Astrocyte (in vitro differentiated cells and primary cell): ENCODE measurements around the gene GBA3. TPM values are rescaled to one million over a fixed set of nuclear protein-coding genes. Genes with fewer than 3 reads are reported as not detected.

Experiments
- DNase-seq: peaks from one replicate; pipeline ENCODE4 v3.0.0-alpha.2; 2010; ENCODE audit warnings: low read depth
- FAIRE-seq: peaks from 2 replicates; lab custom pipeline; 2011; peaks lifted over from hg19 to GRCh38; lab: Jason Lieb, UNC
- H2AFZ ChIP-seq: 2 replicates; pipeline ENCODE4 v1.6.0; 2012; ENCODE audit warnings: low read depth, low read length, inconsistent platforms
- H3K27ac ChIP-seq: 2 replicates; pipeline ENCODE4 v1.5.1; 2011; ENCODE audit warnings: low read depth, low read length, inconsistent platforms
- H3K27me3 ChIP-seq: 2 replicates; pipeline ENCODE4 v1.6.0; 2011; ENCODE audit warnings: low read length, inconsistent platforms; ENCODE audit not compliant: insufficient read depth
- H3K36me3 ChIP-seq: 2 replicates; pipeline ENCODE4 v1.5.1; 2011; ENCODE audit warnings: low read length, inconsistent platforms; ENCODE audit not compliant: insufficient read depth
- H3K4me1 ChIP-seq: 2 replicates; pipeline ENCODE4 v1.5.1; 2011; ENCODE audit warnings: low read length, inconsistent platforms; ENCODE audit not compliant: insufficient read depth
- H3K4me2 ChIP-seq: 2 replicates; pipeline ENCODE4 v1.6.0; 2012; ENCODE audit warnings: low read length, inconsistent platforms
- H3K4me3 ChIP-seq: 2 replicates; pipeline ENCODE4 v1.5.1; 2011; ENCODE audit warnings: low read depth, mild to moderate bottlenecking, low read length, inconsistent platforms; ENCODE audit not compliant: insufficient read depth
- H3K79me2 ChIP-seq: 2 replicates; pipeline ENCODE4 v1.6.0; 2012; ENCODE audit warnings: mild to moderate bottlenecking, low read length, inconsistent platforms; ENCODE audit not compliant: insufficient read depth
- H3K9ac ChIP-seq: 2 replicates; pipeline ENCODE4 v1.6.0; 2012; ENCODE audit warnings: mild to moderate bottlenecking, low read length, inconsistent platforms
- H3K9me3 ChIP-seq: 2 replicates; pipeline ENCODE4 v1.5.1; 2012; ENCODE audit warnings: low read depth, mild to moderate bottlenecking, low read length, inconsistent platforms; ENCODE audit not compliant: insufficient read depth
- H4K20me1 ChIP-seq: 2 replicates; pipeline ENCODE4 v1.6.0; 2012; ENCODE audit warnings: low read length, inconsistent platforms; ENCODE audit not compliant: insufficient read depth
- H3K27ac Mint-ChIP-seq: one replicate; pipeline ENCODE4 v1.8.0; 2021; ENCODE audit warnings: mild to moderate bottlenecking, mixed read lengths; ENCODE audit not compliant: unreplicated experiment
- H3K27me3 Mint-ChIP-seq: one replicate; pipeline ENCODE4 v1.8.0; 2021; ENCODE audit warnings: low read depth, mixed read lengths; ENCODE audit not compliant: unreplicated experiment
- H3K36me3 Mint-ChIP-seq: one replicate; pipeline ENCODE4 v1.8.0; 2021; ENCODE audit warnings: low read depth, mixed read lengths; ENCODE audit not compliant: unreplicated experiment
- H3K4me1 Mint-ChIP-seq: one replicate; pipeline ENCODE4 v1.8.0; 2021; ENCODE audit warnings: low read depth, mixed read lengths; ENCODE audit not compliant: unreplicated experiment
- H3K4me3 Mint-ChIP-seq: one replicate; pipeline ENCODE4 v1.8.0; 2021; ENCODE audit warnings: mild to moderate bottlenecking, moderate library complexity, mixed read lengths; ENCODE audit not compliant: unreplicated experiment
- H3K9me3 Mint-ChIP-seq: one replicate; pipeline ENCODE4 v1.8.0; 2021; ENCODE audit warnings: mild to moderate bottlenecking, mixed read lengths; ENCODE audit not compliant: unreplicated experiment
- EZH2 ChIP-seq: IDR thresholded peaks from 2 replicates; pipeline ENCODE4 v1.6.1; 2012; ENCODE audit warnings: mild to moderate bottlenecking, low read length, inconsistent platforms; ENCODE audit not compliant: insufficient read depth
- total RNA-seq: library from RNA; stranded (reverse); gene quantifications from 2 replicates; pipeline ENCODE4 v1.2.1, GENCODE V29; 2021
- TF ChIP-seq, protein P1 (sequence below): IDR thresholded peaks from 2 replicates; pipeline ENCODE4 v1.5.1; 2011; ENCODE audit warnings: low read depth, mild to moderate bottlenecking, inconsistent platforms, low read length, moderate library complexity; ENCODE audit not compliant: insufficient read depth

GBA3 gene
- total RNA-seq, 1 donor from 2014 or later: not detected

GRCh38 chr4:22683726-22684125 lies 9.0 kb upstream of the GBA3 start:
- no peak for FAIRE-seq
- H3K4me3 ChIP-seq: no peak overlapping the region
- no peaks in the 10 kb centered on the region for H3K9me3 ChIP-seq
- TF ChIP-seq, protein P1, sequence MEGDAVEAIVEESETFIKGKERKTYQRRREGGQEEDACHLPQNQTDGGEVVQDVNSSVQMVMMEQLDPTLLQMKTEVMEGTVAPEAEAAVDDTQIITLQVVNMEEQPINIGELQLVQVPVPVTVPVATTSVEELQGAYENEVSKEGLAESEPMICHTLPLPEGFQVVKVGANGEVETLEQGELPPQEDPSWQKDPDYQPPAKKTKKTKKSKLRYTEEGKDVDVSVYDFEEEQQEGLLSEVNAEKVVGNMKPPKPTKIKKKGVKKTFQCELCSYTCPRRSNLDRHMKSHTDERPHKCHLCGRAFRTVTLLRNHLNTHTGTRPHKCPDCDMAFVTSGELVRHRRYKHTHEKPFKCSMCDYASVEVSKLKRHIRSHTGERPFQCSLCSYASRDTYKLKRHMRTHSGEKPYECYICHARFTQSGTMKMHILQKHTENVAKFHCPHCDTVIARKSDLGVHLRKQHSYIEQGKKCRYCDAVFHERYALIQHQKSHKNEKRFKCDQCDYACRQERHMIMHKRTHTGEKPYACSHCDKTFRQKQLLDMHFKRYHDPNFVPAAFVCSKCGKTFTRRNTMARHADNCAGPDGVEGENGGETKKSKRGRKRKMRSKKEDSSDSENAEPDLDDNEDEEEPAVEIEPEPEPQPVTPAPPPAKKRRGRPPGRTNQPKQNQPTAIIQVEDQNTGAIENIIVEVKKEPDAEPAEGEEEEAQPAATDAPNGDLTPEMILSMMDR: no peak
- TF ChIP-seq EZH2: no peak
- H2AFZ ChIP-seq: no peak overlapping the region
- Mint-ChIP-seq H3K27ac (no peak overlapping the region), H3K4me1 (peaks cover 11% of the 10 kb centered on the region), H3K27me3 (no peaks in the 10 kb centered on the region), H3K36me3 (no peaks in the 10 kb centered on the region), H3K9me3 (peaks cover 11% of the 10 kb centered on the region), H3K4me3 (no peak overlapping the region)
- H3K27me3 ChIP-seq: no peaks in the 10 kb centered on the region
- no peak for DNase-seq
- no peaks in the 10 kb centered on the region for H4K20me1 ChIP-seq
- no peak overlapping the region for H3K9ac ChIP-seq
- no peak overlapping the region for H3K27ac ChIP-seq
- H3K79me2 ChIP-seq: no peaks in the 10 kb centered on the region
- no peaks in the 10 kb centered on the region for H3K4me1 ChIP-seq
- H3K36me3 ChIP-seq: no peaks in the 10 kb centered on the region
- no peak overlapping the region for H3K4me2 ChIP-seq

DNA sequence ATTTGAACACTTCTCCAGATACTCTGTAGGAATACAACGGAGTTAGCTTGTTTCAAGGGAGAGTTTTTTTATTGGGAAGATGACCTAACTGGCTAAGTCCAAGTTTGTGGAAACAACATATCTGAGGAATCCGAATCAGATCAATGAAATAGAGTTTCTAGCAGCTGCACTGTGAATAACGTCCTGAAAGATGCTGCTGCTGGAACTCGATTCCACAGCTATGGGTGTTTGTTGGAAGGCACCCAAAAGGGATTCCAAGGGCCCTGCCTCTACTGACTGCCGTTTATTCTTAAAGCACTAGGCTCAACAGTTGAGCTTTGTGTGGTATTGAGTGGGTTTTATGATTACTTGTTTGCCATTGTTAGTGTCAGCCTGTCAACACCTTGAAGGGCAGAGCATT lies 6.6 kb upstream of the GBA3 start:
- Histone ChIP-seq H3K27me3 (no peaks in the 10 kb centered on the region), H3K27ac (no peak overlapping the region), H4K20me1 (no peaks in the 10 kb centered on the region), H3K4me3 (no peak overlapping the region), H3K4me1 (no peaks in the 10 kb centered on the region), H2AFZ (no peak overlapping the region), H3K4me2 (no peak overlapping the region), H3K36me3 (no peaks in the 10 kb centered on the region), H3K9me3 (no peaks in the 10 kb centered on the region), H3K9ac (no peak overlapping the region), H3K79me2 (no peaks in the 10 kb centered on the region)
- Mint-ChIP-seq H3K9me3 (peaks cover 11% of the 10 kb centered on the region), H3K4me3 (no peak overlapping the region), H3K4me1 (peaks cover 4% of the 10 kb centered on the region), H3K36me3 (no peaks in the 10 kb centered on the region), H3K27ac (no peak overlapping the region), H3K27me3 (no peaks in the 10 kb centered on the region)
- TF ChIP-seq EZH2: no peak
- TF ChIP-seq, protein P1: no peak
- no peak for FAIRE-seq
- DNase-seq: peak; percentile 84

- no peaks in the 10 kb centered on the region for H3K36me3 Mint-ChIP-seq
- H3K4me1 Mint-ChIP-seq: peaks cover 4% of the 10 kb centered on the region
- H4K20me1 ChIP-seq: no peaks in the 10 kb centered on the region
- no peak overlapping the region for H3K4me2 ChIP-seq
- H3K4me3 ChIP-seq: no peak overlapping the region
- no peak for FAIRE-seq
- peak; percentile 72 for DNase-seq
- H3K79me2 ChIP-seq: no peaks in the 10 kb centered on the region
- H3K4me1 ChIP-seq: no peaks in the 10 kb centered on the region
- H3K27me3 ChIP-seq: no peaks in the 10 kb centered on the region
- no peak overlapping the region for H3K4me3 Mint-ChIP-seq
- H3K9me3 Mint-ChIP-seq: peaks cover 11% of the 10 kb centered on the region
- peak overlapping the region; percentile 0 for H3K27ac Mint-ChIP-seq
- TF ChIP-seq, protein P1: no peak
- no peak for TF ChIP-seq EZH2
- H2AFZ ChIP-seq: no peak overlapping the region
- no peaks in the 10 kb centered on the region for H3K27me3 Mint-ChIP-seq
- H3K9me3 ChIP-seq: no peaks in the 10 kb centered on the region
- H3K9ac ChIP-seq: no peak overlapping the region
- H3K27ac ChIP-seq: no peak overlapping the region
- no peaks in the 10 kb centered on the region for H3K36me3 ChIP-seq
These were observed 4.5 kb upstream of the GBA3 start for GRCh38 chr4:22688236-22688635.
